Renal pelvis (tissue), 4 donors: Measurements from ENCODE around the gene KRT20. TPM values are rescaled to one million over a fixed set of nuclear protein-coding genes. Genes with fewer than 3 reads are reported as not detected.
"Not testable (repeated sequence)": the region's sequence is repeated elsewhere in the genome, so short reads cannot be mapped to it uniquely, and the experiment has no call there.

Experiments used
- DNase-seq: peaks from one replicate; pipeline ENCODE4 v3.0.0-alpha.2; 2013
- polyA plus RNA-seq, 3 donors: library from polyadenylated mRNA; unstranded; fragments of 120-200 nt; gene quantifications; one replicate each; pipeline ENCODE4 v1.2.1, GENCODE V29; 2013; ENCODE audit not compliant: insufficient read length in 3 of 3

The KRT20 gene
- polyA plus RNA-seq, 3 donors: 0.17 to 0.80 (median 0.36) TPM

GRCh38 chr17:40900809-40901356 lies 15.8 kb upstream of the KRT20 start:
- no peak for DNase-seq

- DNase-seq: no peak
Observed at GRCh38 chr17:40896916-40897455, 11.9 kb upstream of the KRT20 start.

- DNase-seq: no peak
Observed at GRCh38 chr17:40895106-40895730, 10.2 kb upstream of the KRT20 start.

GRCh38 chr17:40888196-40888720 lies 3.2 kb upstream of the KRT20 start:
- DNase-seq: no peak

GRCh38 chr17:40886090-40886489 lies 1.0 kb upstream of the KRT20 start:
- DNase-seq: no peak

- DNase-seq: no peak
Observed at GRCh38 chr17:40883626-40884334, 1.3 kb downstream of the KRT20 start.

GRCh38 chr17:40883031-40883430 lies 2.0 kb downstream of the KRT20 start:
- no peak for DNase-seq

GRCh38 chr17:40879026-40879425 lies 6.0 kb downstream of the KRT20 start:
- no peak for DNase-seq

- no peak for DNase-seq
Observed at GRCh38 chr17:40878044-40878443, 7.0 kb downstream of the KRT20 start.

GRCh38 chr17:40873801-40874200 lies 11.2 kb downstream of the KRT20 start:
- no peak for DNase-seq

GRCh38 chr17:40873255-40873654 lies 11.8 kb downstream of the KRT20 start:
- DNase-seq: no peak

- no peak for DNase-seq
Observed at GRCh38 chr17:40872416-40872815, 12.6 kb downstream of the KRT20 start.

- DNase-seq: no peak
Observed at GRCh38 chr17:40871316-40871715, 13.7 kb downstream of the KRT20 start.

GRCh38 chr17:40870136-40870535 lies 14.9 kb downstream of the KRT20 start:
- DNase-seq: no peak

- no peak for DNase-seq
Observed at GRCh38 chr17:40866838-40867237, 18.2 kb downstream of the KRT20 start, which contains the start of gene KRT12. Gene KRT12, minus strand, starts transcription at chr17:40867223. Its CDS starts 37 bp downstream, at chr17:40867186.

GRCh38 chr17:40864661-40865390 lies 20.2 kb downstream of the KRT20 start:
- DNase-seq: no peak

GRCh38 chr17:40862985-40863733 lies 21.9 kb downstream of the KRT20 start:
- peak; percentile 4 for DNase-seq

- DNase-seq: peak; percentile 1
Observed at GRCh38 chr17:40859536-40859935, 25.5 kb downstream of the KRT20 start.

GRCh38 chr17:40858667-40859066 lies 26.4 kb downstream of the KRT20 start:
- DNase-seq: not testable (repeated sequence)

GRCh38 chr17:40857535-40857934 lies 27.5 kb downstream of the KRT20 start:
- no peak for DNase-seq

- no peak for DNase-seq
Observed at GRCh38 chr17:40854175-40854814, 30.7 kb downstream of the KRT20 start.
